ENCODE data around the gene EPS15.
"Not testable (repeated sequence)": the region's sequence is repeated elsewhere in the genome, so short reads cannot be mapped to it uniquely, and the experiment has no call there.

Gene EPS15

GRCh38 chr1:51328926-51329325 is 190.1 kb downstream of the EPS15 start:
- no peak overlapping the region for H3K4me3 ChIP-seq (ENCODE audit: low read depth, low read length)
- no peak for TF ChIP-seq CTCF (IDR thresholded peaks at IDR 0.05; ENCODE audit: insufficient read depth, low read length, missing control alignments)
- ChIA-PET CTCF (interaction anchor here (0.9 to 2.2 kb wide), 3 partner anchors 32 to 205 kb away, joined by 3 to 9 read pairs (median 3); no protein-coding TSS in a partner anchor), POLR2A (no interaction called here)
- no peak for DNase-seq (ENCODE audit: low read depth, low spot score)

DNA sequence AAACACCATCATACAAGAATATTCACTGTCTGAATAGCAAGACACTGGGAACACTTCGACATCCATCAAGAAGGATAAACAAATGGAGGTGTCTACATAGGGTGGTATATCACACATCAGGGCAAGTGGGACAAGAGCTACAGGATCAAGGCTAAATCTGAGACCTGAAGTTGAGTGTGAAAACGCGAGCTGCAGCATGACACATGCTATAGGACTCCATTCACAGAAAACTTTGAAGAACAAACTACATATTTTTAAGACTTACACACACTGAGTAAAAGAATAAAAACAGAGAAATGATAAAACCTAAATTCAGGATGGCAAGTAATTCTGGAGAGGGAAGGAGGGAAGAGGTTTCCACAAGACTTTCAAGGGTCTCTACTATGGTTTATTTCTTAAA is 190.8 kb downstream of the EPS15 start:
- CTCF ChIA-PET = interaction anchor here (1.4 to 2.2 kb wide), 2 partner anchors 32 to 139 kb away, joined by 3 to 9 read pairs; no protein-coding TSS in a partner anchor
- TF ChIP-seq CTCF (IDR thresholded peaks at IDR 0.05; ENCODE audit: insufficient read depth, low read length, missing control alignments) = no peak
- DNase-seq (ENCODE audit: low read depth, low spot score) = peak; percentile 12
- H3K4me3 ChIP-seq (ENCODE audit: low read depth, low read length) = no peak overlapping the region
- POLR2A ChIA-PET = no interaction called here

DNA sequence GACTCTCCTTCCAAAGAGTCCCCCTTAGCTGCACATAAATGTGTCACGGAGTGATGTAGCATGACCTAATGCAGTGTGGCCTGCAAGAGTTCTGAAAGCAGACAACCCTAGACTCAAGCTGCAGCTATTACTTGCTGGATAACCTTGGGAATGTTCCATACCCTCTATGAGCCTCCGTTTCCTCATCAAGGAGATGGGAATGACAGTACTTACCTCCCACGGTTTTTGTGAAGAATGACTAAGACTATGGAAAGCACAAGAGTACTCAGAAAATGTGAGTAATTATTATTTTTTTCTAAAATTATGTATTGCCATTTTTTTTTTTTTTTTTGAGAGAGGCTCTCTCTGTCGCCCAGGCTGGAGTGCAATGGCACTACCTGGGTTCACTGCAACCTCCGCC is 191.7 kb downstream of the EPS15 start:
- POLR2A ChIA-PET = no interaction called here
- TF ChIP-seq CTCF (IDR thresholded peaks at IDR 0.05; ENCODE audit: insufficient read depth, low read length, missing control alignments) = no peak
- H3K4me3 ChIP-seq (ENCODE audit: low read depth, low read length) = no peak overlapping the region
- CTCF ChIA-PET = interaction anchor here (1.0 kb wide), 2 partner anchors 13 to 22 kb away, joined by 4 read pairs; no protein-coding TSS in a partner anchor
- no peak for DNase-seq (ENCODE audit: low read depth, low spot score)

GRCh38 chr1:51326839-51327238 is 192.2 kb downstream of the EPS15 start:
- H3K4me3 ChIP-seq (ENCODE audit: low read depth, low read length) = no peak overlapping the region
- TF ChIP-seq CTCF (IDR thresholded peaks at IDR 0.05; ENCODE audit: insufficient read depth, low read length, missing control alignments) = no peak
- ChIA-PET CTCF (interaction anchor here (1.0 kb wide), 2 partner anchors 13 to 21 kb away, joined by 4 read pairs; no protein-coding TSS in a partner anchor), POLR2A (no interaction called here)
- no peak for DNase-seq (ENCODE audit: low read depth, low spot score)

DNA sequence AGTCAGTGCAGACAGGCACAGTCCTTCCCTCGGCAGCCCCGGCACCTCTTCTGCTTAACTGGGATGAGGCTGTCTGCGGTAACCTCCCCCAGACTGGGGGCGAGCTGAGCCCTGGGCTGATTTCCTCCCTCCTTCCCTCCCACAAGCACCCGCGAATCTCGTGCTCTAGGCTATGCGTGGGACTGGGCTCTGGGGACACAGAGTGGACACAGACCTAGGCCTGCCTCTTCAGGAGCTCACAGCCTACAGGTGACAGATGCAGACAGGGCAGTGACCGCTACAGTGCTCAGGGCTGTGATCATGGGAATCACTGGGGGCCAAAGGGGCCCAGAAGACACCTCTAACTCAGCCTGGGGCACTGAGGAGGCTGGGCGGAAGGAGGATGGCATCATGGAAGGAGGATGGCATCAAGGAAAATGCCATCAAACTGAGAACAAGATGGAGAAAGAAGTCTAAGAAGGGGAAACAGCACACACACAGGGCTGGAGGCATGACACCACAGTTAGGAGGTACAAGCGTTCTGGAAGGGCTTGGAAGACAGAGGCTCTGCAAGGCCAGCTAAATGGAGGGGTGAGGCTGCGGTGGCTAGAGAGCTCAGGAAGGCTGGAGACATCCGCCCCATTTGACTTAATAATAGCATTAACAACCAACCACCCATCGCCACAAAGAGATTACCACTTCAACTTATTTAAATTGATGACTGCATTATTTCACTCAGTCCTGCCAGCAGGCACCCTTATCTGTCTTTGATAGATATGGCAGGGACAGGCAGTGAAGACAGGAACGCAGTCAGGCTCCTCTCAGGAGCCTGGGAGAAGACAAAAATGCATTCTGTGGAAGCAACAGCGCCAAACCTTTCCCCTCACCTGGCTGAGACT is 192.9 kb downstream of the EPS15 start:
- no peak overlapping the region for H3K4me3 ChIP-seq (ENCODE audit: low read depth, low read length)
- POLR2A ChIA-PET = no interaction called here
- CTCF ChIA-PET = no interaction called here
- DNase-seq (ENCODE audit: low read depth, low spot score) = no peak
- no peak for TF ChIP-seq CTCF (IDR thresholded peaks at IDR 0.05; ENCODE audit: insufficient read depth, low read length, missing control alignments)

DNA sequence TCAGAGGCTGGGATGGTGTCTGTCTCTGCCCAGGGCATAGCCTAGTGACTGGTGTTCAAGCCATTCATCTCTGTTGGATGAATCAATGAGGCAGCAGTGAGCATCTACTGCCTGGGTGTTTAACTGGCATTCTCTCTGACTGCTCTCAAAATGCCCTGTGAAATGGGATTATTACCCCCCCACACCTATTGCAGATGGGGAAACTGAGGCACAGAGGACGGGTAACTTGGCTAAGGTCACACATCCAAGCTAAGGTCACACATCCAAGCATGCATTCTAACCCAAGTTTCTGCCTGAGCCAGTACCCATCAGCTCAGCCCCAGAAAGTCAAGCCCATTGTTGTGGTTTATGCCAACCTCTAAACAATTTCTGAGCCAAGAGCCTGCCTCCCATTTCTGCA is 193.7 kb downstream of the EPS15 start:
- ChIA-PET CTCF (interaction anchor here (0.6 kb wide), 1 partner anchor 441 kb away, joined by 3 read pairs; no protein-coding TSS in a partner anchor), POLR2A (no interaction called here)
- no peak overlapping the region for H3K4me3 ChIP-seq (ENCODE audit: low read depth, low read length)
- DNase-seq (ENCODE audit: low read depth, low spot score) = no peak
- TF ChIP-seq CTCF (IDR thresholded peaks at IDR 0.05; ENCODE audit: insufficient read depth, low read length, missing control alignments) = no peak

DNA sequence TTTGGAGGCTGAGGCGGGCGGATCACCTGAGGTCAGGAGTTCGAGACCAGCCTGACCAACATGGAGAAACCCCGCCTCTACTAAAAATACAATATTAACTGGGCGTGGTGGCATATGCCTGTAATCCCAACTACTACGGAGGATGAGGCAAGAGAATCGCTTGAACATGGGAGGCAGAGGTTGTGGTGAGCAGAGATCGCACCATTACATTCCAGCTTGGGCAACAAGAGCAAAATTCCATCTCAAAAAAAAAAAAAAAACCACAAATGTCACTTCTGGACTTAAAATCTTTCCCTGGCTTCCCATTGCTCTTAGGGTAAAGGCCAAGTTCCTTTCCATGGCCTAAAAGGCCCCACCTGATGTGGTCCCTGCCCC is 194.1 kb downstream of the EPS15 start:
- CTCF ChIA-PET = interaction anchor here (0.6 kb wide), 1 partner anchor 441 kb away, joined by 3 read pairs; no protein-coding TSS in a partner anchor
- POLR2A ChIA-PET = not testable (repeated sequence)

More for the DNA sequence above, 194.1 kb downstream of the EPS15 start:
- not testable (repeated sequence) for H3K4me3 ChIP-seq (ENCODE audit: low read depth, low read length); DNase-seq (ENCODE audit: low read depth, low spot score)
